Breast epithelium (tissue), 4 donors: ENCODE results near the gene PRRT4. TPM values are rescaled to one million over a fixed set of nuclear protein-coding genes. Genes with fewer than 3 reads are reported as not detected.
A peak's percentile ranks its signal among the peaks of the same experiment; 100 is the strongest.

Experiments
- DNase-seq, 2 donors: peaks; one replicate each; pipeline ENCODE4 v3.0.0-alpha.2; 2019; ENCODE audit warnings: low spot score in 2 of 2
- H3K27ac ChIP-seq, 2 donors: fragments of 200-600 bp; sonication (generic) in 1 of 2; one replicate each; pipeline ENCODE4 v1.5.1; 2016 to 2019; ENCODE audit warnings: mild to moderate bottlenecking in 1 of 2
- H3K27me3 ChIP-seq, 2 donors: fragments of 200-600 bp; sonication (generic) in 1 of 2; one replicate each; pipeline versions ENCODE4 v1.5.1 to v1.6.0; 2017 to 2019; ENCODE audit warnings: control low read depth in 1 of 2, mild to moderate bottlenecking in 1 of 2
- H3K36me3 ChIP-seq: fragments of 200-600 bp; one replicate; pipeline ENCODE4 v1.5.1; 2019
- H3K4me1 ChIP-seq, 2 donors: fragments of 200-600 bp; sonication (generic); one replicate each; pipeline ENCODE4 v1.5.1; 2016 to 2019; ENCODE audit warnings: control low read depth in 1 of 2
- H3K4me3 ChIP-seq, 3 donors: fragments of 200-600 bp; sonication (generic); 1 replicate in 2 of 3; 2 replicates in 1 of 3; pipeline ENCODE4 v1.5.1; 2016 to 2019; ENCODE audit warnings: mild to moderate bottlenecking in 3 of 3, moderate library complexity in 2 of 3
- H3K9me3 ChIP-seq, 2 donors: fragments of 200-600 bp; sonication (generic) in 1 of 2; one replicate each; pipeline ENCODE4 v1.5.1; 2016 to 2019; ENCODE audit warnings: control low read depth in 1 of 2
- POLR2A ChIP-seq: fragments of 450-650 bp; IDR thresholded peaks from one replicate; pipeline ENCODE4 v1.6.1; 2016; ENCODE audit warnings: antibody characterized with exemption, mild to moderate bottlenecking, moderate library complexity
- POLR2AphosphoS5 ChIP-seq, 3 donors: sonication (generic); formaldehyde crosslinking; IDR thresholded peaks; one replicate each; pipeline ENCODE4 v1.6.1; 2017; ENCODE audit warnings: antibody characterized with exemption in 3 of 3
- intact Hi-C: fragments of 100-400 bp; cut with DNase I; formaldehyde crosslinking; loops from one replicate; pipeline ENCODE4 v1.15.1; 2023; ENCODE audit warnings: low total_unique reads
- total RNA-seq, 3 donors: library from RNA; depleted of rRNA; stranded (reverse); fragments of >200 nt; gene quantifications; one replicate each; pipeline ENCODE4 v1.1.0, GENCODE V29; 2016
- TF ChIP-seq, protein P1 (sequence below), 3 donors: fragments of 450-650 bp; IDR thresholded peaks; one replicate each; pipeline ENCODE4 v1.5.1; 2016 to 2017; ENCODE audit warnings: antibody characterized with exemption in 3 of 3, mild to moderate bottlenecking in 3 of 3, moderate library complexity in 3 of 3

Gene PRRT4
- total RNA-seq, 3 donors from 2014 or later, result under 0.01 to 3.8 (median 0.44) TPM

DNA sequence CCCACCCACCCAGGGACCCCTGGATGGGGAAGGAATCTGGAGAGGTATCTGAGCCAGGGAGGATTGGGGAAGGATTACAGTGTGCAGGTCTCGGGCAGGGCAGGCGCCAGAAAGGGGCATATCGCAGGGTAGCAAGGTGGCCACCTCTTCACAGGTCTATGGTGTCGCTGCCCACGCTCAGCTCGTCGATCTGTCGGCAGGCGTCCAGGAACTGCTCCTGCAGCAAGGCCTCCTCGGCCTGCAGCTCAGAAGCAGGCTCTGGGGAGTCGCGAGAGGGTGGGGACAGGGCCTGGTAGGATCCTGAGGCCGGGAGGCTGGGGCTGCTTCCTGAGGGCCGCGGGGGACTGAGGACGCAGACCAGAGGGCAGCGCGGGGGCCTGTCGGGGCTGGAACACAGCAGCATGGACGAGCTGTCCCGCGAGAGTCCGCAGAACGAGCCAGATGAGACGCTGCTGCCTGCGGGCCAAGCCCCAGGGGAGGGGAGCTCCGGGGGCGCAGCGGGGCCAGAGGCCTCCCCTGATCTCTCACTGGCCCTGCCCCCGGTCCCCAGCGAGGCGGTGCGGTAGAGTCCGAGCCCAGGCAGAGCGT, 10.7 kb downstream of the PRRT4 start:
- DNase-seq, result no peak
- Histone ChIP-seq H3K9me3 (no peaks in the 10 kb centered on the region), H3K36me3 (no peaks in the 10 kb centered on the region), H3K4me3 (no peak overlapping the region), H3K4me1 (no peaks in the 10 kb centered on the region), H3K27me3 (peaks cover 0 to 35% of the 10 kb centered on the region in 2 donors), H3K27ac (no peak overlapping the region)
- intact Hi-C loops, result no loop called here
- no peak for TF ChIP-seq POLR2AphosphoS5 (IDR thresholded peaks at IDR 0.05)
- no peak for TF ChIP-seq POLR2A
- TF ChIP-seq, protein P1, sequence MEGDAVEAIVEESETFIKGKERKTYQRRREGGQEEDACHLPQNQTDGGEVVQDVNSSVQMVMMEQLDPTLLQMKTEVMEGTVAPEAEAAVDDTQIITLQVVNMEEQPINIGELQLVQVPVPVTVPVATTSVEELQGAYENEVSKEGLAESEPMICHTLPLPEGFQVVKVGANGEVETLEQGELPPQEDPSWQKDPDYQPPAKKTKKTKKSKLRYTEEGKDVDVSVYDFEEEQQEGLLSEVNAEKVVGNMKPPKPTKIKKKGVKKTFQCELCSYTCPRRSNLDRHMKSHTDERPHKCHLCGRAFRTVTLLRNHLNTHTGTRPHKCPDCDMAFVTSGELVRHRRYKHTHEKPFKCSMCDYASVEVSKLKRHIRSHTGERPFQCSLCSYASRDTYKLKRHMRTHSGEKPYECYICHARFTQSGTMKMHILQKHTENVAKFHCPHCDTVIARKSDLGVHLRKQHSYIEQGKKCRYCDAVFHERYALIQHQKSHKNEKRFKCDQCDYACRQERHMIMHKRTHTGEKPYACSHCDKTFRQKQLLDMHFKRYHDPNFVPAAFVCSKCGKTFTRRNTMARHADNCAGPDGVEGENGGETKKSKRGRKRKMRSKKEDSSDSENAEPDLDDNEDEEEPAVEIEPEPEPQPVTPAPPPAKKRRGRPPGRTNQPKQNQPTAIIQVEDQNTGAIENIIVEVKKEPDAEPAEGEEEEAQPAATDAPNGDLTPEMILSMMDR (IDR thresholded peaks at IDR 0.05), result no peak

DNA sequence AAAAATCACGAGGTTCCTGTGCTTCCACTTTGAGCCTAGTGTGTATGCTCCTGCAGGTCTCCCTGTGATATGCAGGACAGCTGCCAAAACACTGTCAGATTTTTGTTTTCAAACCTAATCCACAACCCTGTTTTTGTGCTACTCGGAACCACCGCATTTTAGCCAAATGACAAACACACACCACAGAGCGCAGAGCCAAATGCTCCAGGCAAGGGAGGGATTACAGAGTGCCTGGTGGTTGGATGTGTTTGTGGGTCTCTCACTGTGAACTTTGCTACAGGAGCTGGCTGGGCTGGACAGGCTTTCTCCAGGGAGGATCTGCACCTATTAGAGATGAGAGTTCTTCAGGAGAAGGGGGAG, 12.0 kb downstream of the PRRT4 start:
- Histone ChIP-seq H3K4me3 (no peak overlapping the region), H3K27ac (no peak overlapping the region), H3K9me3 (no peaks in the 10 kb centered on the region), H3K27me3 (peaks cover 0 to 35% of the 10 kb centered on the region in 2 donors), H3K4me1 (no peaks in the 10 kb centered on the region), H3K36me3 (no peaks in the 10 kb centered on the region)
- TF ChIP-seq, protein P1 (IDR thresholded peaks at IDR 0.05), result no peak
- no peak for TF ChIP-seq POLR2A
- intact Hi-C loops, result loop anchor here (5.0 kb wide), 1 partner anchor 312 kb away; no protein-coding TSS in a partner anchor
- no peak for DNase-seq

- no peak overlapping the region for H3K4me3 ChIP-seq
- H3K27ac ChIP-seq, result no peak overlapping the region
- H3K27me3 ChIP-seq, result peaks cover 0 to 24% of the 10 kb centered on the region in 2 donors
- intact Hi-C loops, result loop anchor here (5.0 kb wide), 1 partner anchor 310 kb away; no protein-coding TSS in a partner anchor
- H3K4me1 ChIP-seq, result peaks cover 0 to 5% of the 10 kb centered on the region in 2 donors
- TF ChIP-seq, protein P1 (IDR thresholded peaks at IDR 0.05), result no peak
- TF ChIP-seq POLR2AphosphoS5 (IDR thresholded peaks at IDR 0.05) (no peak), POLR2A (no peak)
- H3K36me3 ChIP-seq, result no peaks in the 10 kb centered on the region
- no peak for DNase-seq
- H3K9me3 ChIP-seq, result no peaks in the 10 kb centered on the region
Observed at GRCh38 chr7:128347647-128348097, 13.8 kb downstream of the PRRT4 start.

DNA sequence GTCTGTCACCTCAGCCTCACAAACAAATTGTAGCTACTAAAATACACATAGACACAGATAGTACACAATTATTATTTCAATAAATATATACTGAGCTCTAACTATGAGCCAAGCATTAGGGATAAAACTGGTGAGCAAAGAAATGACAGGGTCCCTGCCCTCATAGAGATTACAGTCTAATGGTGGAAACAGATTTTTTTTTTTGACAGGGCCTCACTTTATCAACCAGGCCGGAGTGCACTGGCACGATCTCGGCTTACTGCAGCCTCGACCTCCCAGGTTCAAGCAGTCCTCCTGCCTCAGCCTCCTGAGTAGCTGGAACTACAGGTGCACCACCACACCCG, 17.1 kb downstream of the PRRT4 start:
- Histone ChIP-seq H3K4me3 (peak overlapping the region in 2 of 3 donors; percentile 85 to 86), H3K27me3 (no peaks in the 10 kb centered on the region), H3K27ac (no peak overlapping the region), H3K36me3 (no peaks in the 10 kb centered on the region), H3K9me3 (no peaks in the 10 kb centered on the region), H3K4me1 (peaks cover 0 to 8% of the 10 kb centered on the region in 2 donors)
- TF ChIP-seq POLR2AphosphoS5 (IDR thresholded peaks at IDR 0.05) (no peak), POLR2A (no peak)
- TF ChIP-seq, protein P1 (IDR thresholded peaks at IDR 0.05), result no peak
- intact Hi-C loops, result no loop called here
- no peak for DNase-seq

GRCh38 chr7:128343554-128344430, 17.7 kb downstream of the PRRT4 start, which contains the start of gene RBM28:
Gene RBM28, minus strand, starts transcription at chr7:128343908. Its CDS starts 115 bp downstream, at chr7:128343793.
- Histone ChIP-seq H3K4me3 (peak within 1 kb of the TSS; percentile 79 to 86 (median 85)), H3K9me3 (no peaks in the 10 kb centered on the region), H3K4me1 (peaks cover 0 to 8% of the 10 kb centered on the region in 2 donors), H3K36me3 (no peaks in the 10 kb centered on the region), H3K27me3 (no peaks in the 10 kb centered on the region), H3K27ac (peak within 1 kb of the TSS; percentile 76 to 82)
- intact Hi-C loops, result no loop called here
- peak; percentile 80 to 84 for DNase-seq
- no peak for TF ChIP-seq POLR2A
- peak; percentile 62 to 84 (median 84) for TF ChIP-seq POLR2AphosphoS5 (IDR thresholded peaks at IDR 0.05)
- TF ChIP-seq, protein P1 (IDR thresholded peaks at IDR 0.05), result no peak
